ENCODE results near the gene TMEM50A. TPM values are rescaled to one million over a fixed set of nuclear protein-coding genes. Genes with fewer than 3 reads are reported as not detected.
"Not testable (repeated sequence)": the region's sequence is repeated elsewhere in the genome, so short reads cannot be mapped to it uniquely, and the experiment has no call there.

The TMEM50A gene
- total RNA-seq, 2 donors from 2014 or later = 131 to 136 TPM

DNA sequence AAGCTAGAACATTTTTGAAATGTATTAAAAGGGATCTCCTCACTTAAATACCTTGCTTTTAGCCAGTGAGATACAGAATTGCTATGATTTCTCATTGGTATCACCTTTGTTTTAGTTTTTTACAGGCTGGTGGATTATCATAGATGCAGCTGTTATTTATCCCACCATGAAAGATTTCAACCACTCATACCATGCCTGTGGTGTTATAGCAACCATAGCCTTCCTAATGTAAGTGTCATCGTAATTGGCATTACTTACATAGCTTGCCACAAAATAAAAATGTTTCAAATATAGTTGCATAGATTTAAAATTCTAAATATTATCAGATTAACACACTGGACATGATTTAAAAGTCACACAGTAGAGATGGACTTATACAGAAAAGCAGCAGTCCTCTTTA is 4.7 kb downstream of the TMEM50A start:
- H3K27me3 Mint-ChIP-seq (ENCODE audit: low read depth) = no peaks in the 10 kb centered on the region
- no peak overlapping the region for H3K4me3 Mint-ChIP-seq
- H3K9me3 Mint-ChIP-seq = no peaks in the 10 kb centered on the region
- no peak for DNase-seq
- no peak overlapping the region for H3K27ac Mint-ChIP-seq
- ATAC-seq (replicated peaks in 1 of 2) = no peak
- H3K36me3 Mint-ChIP-seq (ENCODE audit: insufficient read depth in 2 of 2) = peaks cover 6 to 18% of the 10 kb centered on the region in 2 donors
- H3K4me1 Mint-ChIP-seq (ENCODE audit: low read depth) = peaks cover 38% of the 10 kb centered on the region

- no peak for ATAC-seq (replicated peaks in 1 of 2)
- Mint-ChIP-seq H3K27ac (no peak overlapping the region), H3K36me3 (ENCODE audit: insufficient read depth in 2 of 2) (peaks cover 4 to 18% of the 10 kb centered on the region in 2 donors)
Measured at GRCh38 chr1:25343872-25344271, 5.7 kb downstream of the TMEM50A start.

DNA sequence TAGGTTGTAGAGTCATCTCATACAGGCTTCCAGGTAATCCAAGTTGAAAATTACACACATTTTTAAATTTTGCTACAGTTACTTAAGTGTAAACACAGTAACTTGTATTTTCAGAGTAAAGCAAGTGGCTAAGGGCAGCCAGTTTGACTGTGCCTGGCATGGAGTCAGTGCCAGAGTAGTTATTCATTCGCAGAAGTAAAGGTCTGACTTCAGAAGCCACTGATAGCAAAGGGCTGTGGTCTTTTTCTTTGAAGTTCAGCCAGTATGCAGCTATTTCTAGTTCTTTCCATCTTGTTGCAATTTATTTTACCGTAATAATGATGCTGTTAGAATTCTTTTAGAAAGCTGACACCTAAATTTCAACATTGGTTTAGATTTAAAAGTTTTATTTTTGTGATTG is 9.4 kb downstream of the TMEM50A start:
- Mint-ChIP-seq H3K36me3 (ENCODE audit: insufficient read depth in 2 of 2) (peaks cover 5 to 21% of the 10 kb centered on the region in 2 donors), H3K27me3 (ENCODE audit: low read depth) (no peaks in the 10 kb centered on the region), H3K4me3 (no peak overlapping the region), H3K9me3 (no peaks in the 10 kb centered on the region), H3K27ac (no peak overlapping the region), H3K4me1 (ENCODE audit: low read depth) (peaks cover 6% of the 10 kb centered on the region)
- ATAC-seq (replicated peaks in 1 of 2) (no peak), DNase-seq (no peak)

More at GRCh38 chr1:25343872-25344271, 5.7 kb downstream of the TMEM50A start:
- Mint-ChIP-seq H3K4me3 (no peak overlapping the region), H3K9me3 (no peaks in the 10 kb centered on the region), H3K4me1 (ENCODE audit: low read depth) (peaks cover 38% of the 10 kb centered on the region), H3K27me3 (ENCODE audit: low read depth) (no peaks in the 10 kb centered on the region)
- DNase-seq = no peak

- no peak for ATAC-seq (replicated peaks in 1 of 2)
Measured at GRCh38 chr1:25349606-25350005, 11.5 kb downstream of the TMEM50A start.

GRCh38 chr1:25355841-25356395 is 17.8 kb downstream of the TMEM50A start:
- DNase-seq = peak in 1 of 2 donors; percentile 5
- Mint-ChIP-seq H3K36me3 (ENCODE audit: insufficient read depth in 2 of 2) (peaks cover 5 to 17% of the 10 kb centered on the region in 2 donors), H3K27ac (peak overlapping the region; percentile 42), H3K9me3 (no peaks in the 10 kb centered on the region), H3K4me3 (peak overlapping the region; percentile 1 to 9), H3K27me3 (ENCODE audit: low read depth) (no peaks in the 10 kb centered on the region), H3K4me1 (ENCODE audit: low read depth) (peaks cover 42% of the 10 kb centered on the region)
- ATAC-seq (replicated peaks in 1 of 2) = peak; percentile 64 to 75

More at GRCh38 chr1:25349606-25350005, 11.5 kb downstream of the TMEM50A start:
- Mint-ChIP-seq H3K4me1 (ENCODE audit: low read depth) (peaks cover 6% of the 10 kb centered on the region), H3K9me3 (no peaks in the 10 kb centered on the region), H3K36me3 (ENCODE audit: insufficient read depth in 2 of 2) (peaks cover 3 to 14% of the 10 kb centered on the region in 2 donors), H3K27ac (no peak overlapping the region), H3K4me3 (no peak overlapping the region), H3K27me3 (ENCODE audit: low read depth) (no peaks in the 10 kb centered on the region)
- no peak for DNase-seq

DNA sequence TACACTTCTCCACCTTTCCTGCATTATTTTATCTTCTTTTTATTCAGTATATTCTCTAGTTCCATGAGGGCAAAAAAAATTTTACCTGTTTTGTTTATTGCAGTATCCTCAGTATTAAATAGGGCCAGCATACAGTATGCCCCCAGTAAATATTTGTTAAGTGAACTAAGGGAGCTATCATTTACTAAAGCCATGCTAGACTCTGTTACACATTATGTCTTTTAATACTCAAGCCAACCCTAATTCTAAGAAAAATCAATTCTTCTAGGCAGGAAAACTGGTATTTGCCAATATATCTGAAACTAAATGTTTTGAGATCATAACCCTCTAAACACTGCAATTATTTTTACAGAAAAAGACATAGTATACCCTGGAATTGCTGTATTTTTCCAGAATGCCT is 18.3 kb downstream of the TMEM50A start:
- Mint-ChIP-seq H3K9me3 (no peaks in the 10 kb centered on the region), H3K36me3 (ENCODE audit: insufficient read depth in 2 of 2) (peaks cover 5 to 20% of the 10 kb centered on the region in 2 donors), H3K27me3 (ENCODE audit: low read depth) (no peaks in the 10 kb centered on the region), H3K4me3 (peak overlapping the region in 1 of 2 donors; percentile 9), H3K27ac (peak overlapping the region; percentile 42), H3K4me1 (ENCODE audit: low read depth) (peaks cover 42% of the 10 kb centered on the region)
- no peak for DNase-seq
- no peak for ATAC-seq (replicated peaks in 1 of 2)

- H3K9me3 Mint-ChIP-seq = no peaks in the 10 kb centered on the region
- peak overlapping the region; percentile 93 for H3K27ac Mint-ChIP-seq
- ATAC-seq (replicated peaks in 1 of 2) (peak in 1 of 2 donors; percentile 3), DNase-seq (no peak)
- H3K27me3 Mint-ChIP-seq (ENCODE audit: low read depth) = no peaks in the 10 kb centered on the region
- peaks cover 42% of the 10 kb centered on the region for H3K4me1 Mint-ChIP-seq (ENCODE audit: low read depth)
- peak overlapping the region; percentile 55 to 65 for H3K4me3 Mint-ChIP-seq
- peaks cover 5 to 20% of the 10 kb centered on the region in 2 donors for H3K36me3 Mint-ChIP-seq (ENCODE audit: insufficient read depth in 2 of 2)
Measured at GRCh38 chr1:25356848-25357247, 18.7 kb downstream of the TMEM50A start.

GRCh38 chr1:25360596-25361581 is 22.8 kb downstream of the TMEM50A start:
- Mint-ChIP-seq H3K36me3 (ENCODE audit: insufficient read depth in 2 of 2) (peaks cover 5 to 17% of the 10 kb centered on the region in 2 donors), H3K27ac (no peak overlapping the region), H3K9me3 (no peaks in the 10 kb centered on the region), H3K4me3 (no peak overlapping the region), H3K4me1 (ENCODE audit: low read depth) (peaks cover 32% of the 10 kb centered on the region), H3K27me3 (ENCODE audit: low read depth) (no peaks in the 10 kb centered on the region)
- ATAC-seq (replicated peaks in 1 of 2) (no peak), DNase-seq (no peak)

GRCh38 chr1:25361901-25362300 is 23.8 kb downstream of the TMEM50A start:
- Mint-ChIP-seq H3K36me3 (ENCODE audit: insufficient read depth in 2 of 2) (peaks cover 5 to 13% of the 10 kb centered on the region in 2 donors), H3K27ac (peak overlapping the region; percentile 9), H3K4me1 (ENCODE audit: low read depth) (peaks cover 21% of the 10 kb centered on the region), H3K27me3 (ENCODE audit: low read depth) (no peaks in the 10 kb centered on the region), H3K4me3 (no peak overlapping the region), H3K9me3 (no peaks in the 10 kb centered on the region)
- ATAC-seq (replicated peaks in 1 of 2) (no peak), DNase-seq (no peak)

- not testable (repeated sequence) for H3K9me3 Mint-ChIP-seq; H3K27ac Mint-ChIP-seq; H3K36me3 Mint-ChIP-seq (ENCODE audit: insufficient read depth in 2 of 2); DNase-seq; H3K27me3 Mint-ChIP-seq (ENCODE audit: low read depth); H3K4me3 Mint-ChIP-seq
- H3K4me1 Mint-ChIP-seq (ENCODE audit: low read depth) = peaks cover 12% of the 10 kb centered on the region
- ATAC-seq (replicated peaks in 1 of 2) = peak; percentile 96 to 98
Measured at GRCh38 chr1:25362634-25363559, 24.8 kb downstream of the TMEM50A start.

GRCh38 chr1:25369241-25369640 is 31.1 kb downstream of the TMEM50A start:
- no peak for ATAC-seq (replicated peaks in 1 of 2)
- H3K4me1 Mint-ChIP-seq (ENCODE audit: low read depth) = no peaks in the 10 kb centered on the region
- H3K36me3 Mint-ChIP-seq (ENCODE audit: insufficient read depth in 2 of 2) = no peaks in the 10 kb centered on the region
- H3K27ac Mint-ChIP-seq = no peak overlapping the region
- no peak overlapping the region for H3K4me3 Mint-ChIP-seq
- no peaks in the 10 kb centered on the region for H3K27me3 Mint-ChIP-seq (ENCODE audit: low read depth)
- DNase-seq = no peak
- no peaks in the 10 kb centered on the region for H3K9me3 Mint-ChIP-seq

DNA sequence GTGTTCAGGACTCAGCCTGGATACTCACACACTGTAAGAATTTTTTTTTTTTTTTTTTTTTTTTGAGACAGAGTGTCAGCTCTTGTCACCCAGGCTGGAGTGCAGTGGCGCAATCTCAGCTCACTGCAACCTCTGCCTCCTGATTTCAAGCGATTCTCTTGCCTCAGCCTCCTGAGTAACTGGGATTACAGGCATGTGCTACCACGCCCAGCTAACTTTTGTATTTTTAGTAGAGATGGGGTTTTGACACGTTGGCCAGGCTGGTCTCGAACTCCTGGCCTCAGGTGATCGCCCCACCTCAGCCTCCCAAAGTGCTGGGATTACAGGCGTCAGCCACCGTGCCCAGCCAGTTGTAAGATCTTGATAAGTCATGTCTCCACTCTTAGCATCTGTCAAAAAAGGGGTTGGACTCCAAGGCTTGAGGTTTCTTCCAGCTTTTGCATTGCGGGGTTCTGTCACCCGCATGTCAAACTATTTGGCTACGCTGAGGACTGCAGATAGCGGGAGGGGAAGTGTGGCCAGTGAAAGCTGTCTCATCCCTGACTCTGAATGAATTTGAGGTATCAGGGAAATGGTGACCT is 31.6 kb downstream of the TMEM50A start:
- DNase-seq; H3K4me3 Mint-ChIP-seq; ATAC-seq (replicated peaks in 1 of 2); H3K36me3 Mint-ChIP-seq (ENCODE audit: insufficient read depth in 2 of 2); H3K27me3 Mint-ChIP-seq (ENCODE audit: low read depth); H3K4me1 Mint-ChIP-seq (ENCODE audit: low read depth); H3K27ac Mint-ChIP-seq; H3K9me3 Mint-ChIP-seq: not testable (repeated sequence)

All from activated T-cell treated with anti-CD3 and anti-CD28 coated beads, Interleukin-2, amount 50 U/mL, for 72 hours (primary cell).